ENCODE results near the gene CD247. TPM values are rescaled to one million over a fixed set of nuclear protein-coding genes. Genes with fewer than 3 reads are reported as not detected.
A peak's percentile ranks its signal among the peaks of the same experiment; 100 is the strongest.

Gene CD247
- total RNA-seq, 4 donors from 2014 or later = 1.3 to 3.1 (median 1.4) TPM

DNA sequence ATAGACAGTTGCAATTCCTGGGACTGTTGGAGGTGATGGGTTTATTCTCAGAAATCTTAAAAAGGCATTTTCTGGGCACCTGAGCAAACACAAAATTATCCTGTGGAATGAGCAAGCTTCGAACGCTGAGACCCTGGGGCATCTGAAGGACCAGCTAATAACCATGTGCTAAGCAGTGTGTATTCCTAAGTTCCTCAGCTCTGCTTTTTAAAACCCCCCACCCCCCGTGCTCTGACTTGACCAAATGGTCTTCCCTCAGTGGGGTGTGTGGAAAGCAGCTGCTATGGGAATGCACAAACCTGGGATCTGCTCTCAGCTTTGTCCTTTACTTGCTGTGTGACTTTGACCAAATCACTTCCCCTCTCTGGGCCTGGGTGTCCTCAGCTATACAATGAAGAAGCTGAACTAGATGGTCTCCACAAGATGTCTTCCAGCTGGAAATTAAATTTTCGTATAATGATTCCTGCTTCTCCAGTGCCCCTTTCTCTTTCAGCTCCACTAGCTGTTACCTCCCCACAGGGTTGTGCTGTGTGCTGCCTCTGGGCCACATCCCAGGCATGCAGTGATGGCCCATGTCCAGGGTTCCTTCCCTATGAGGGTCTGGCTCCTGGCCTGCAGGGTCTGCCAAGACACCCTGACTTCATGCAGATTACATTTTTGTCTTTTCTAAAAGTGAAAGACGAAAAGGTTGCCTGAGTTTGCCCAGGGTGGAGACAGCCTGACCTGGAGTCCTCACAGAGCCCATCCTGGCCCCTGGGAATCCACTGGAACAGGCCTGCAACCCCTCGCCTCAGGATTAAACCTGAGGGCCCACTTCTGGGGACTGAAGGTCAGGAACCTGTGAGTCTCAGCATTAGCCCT lies 14.9 kb upstream of the CD247 start:
- Histone ChIP-seq H3K27me3 (no peaks in the 10 kb centered on the region), H3K9me3 (no peaks in the 10 kb centered on the region), H3K4me3 (replicated peaks in 1 of 3) (no peak overlapping the region), H3K36me3 (no peaks in the 10 kb centered on the region), H3K27ac (no peak overlapping the region), H3K4me1 (no peaks in the 10 kb centered on the region)
- TF ChIP-seq, protein P1, sequence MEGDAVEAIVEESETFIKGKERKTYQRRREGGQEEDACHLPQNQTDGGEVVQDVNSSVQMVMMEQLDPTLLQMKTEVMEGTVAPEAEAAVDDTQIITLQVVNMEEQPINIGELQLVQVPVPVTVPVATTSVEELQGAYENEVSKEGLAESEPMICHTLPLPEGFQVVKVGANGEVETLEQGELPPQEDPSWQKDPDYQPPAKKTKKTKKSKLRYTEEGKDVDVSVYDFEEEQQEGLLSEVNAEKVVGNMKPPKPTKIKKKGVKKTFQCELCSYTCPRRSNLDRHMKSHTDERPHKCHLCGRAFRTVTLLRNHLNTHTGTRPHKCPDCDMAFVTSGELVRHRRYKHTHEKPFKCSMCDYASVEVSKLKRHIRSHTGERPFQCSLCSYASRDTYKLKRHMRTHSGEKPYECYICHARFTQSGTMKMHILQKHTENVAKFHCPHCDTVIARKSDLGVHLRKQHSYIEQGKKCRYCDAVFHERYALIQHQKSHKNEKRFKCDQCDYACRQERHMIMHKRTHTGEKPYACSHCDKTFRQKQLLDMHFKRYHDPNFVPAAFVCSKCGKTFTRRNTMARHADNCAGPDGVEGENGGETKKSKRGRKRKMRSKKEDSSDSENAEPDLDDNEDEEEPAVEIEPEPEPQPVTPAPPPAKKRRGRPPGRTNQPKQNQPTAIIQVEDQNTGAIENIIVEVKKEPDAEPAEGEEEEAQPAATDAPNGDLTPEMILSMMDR (IDR thresholded peaks at IDR 0.05) = no peak
- 78 to 79% methylated on average over 6 of the region's 6 CpGs for WGBS, 2 donors
- DNase-seq = peak in 1 of 2 donors; percentile 9
- intact Hi-C loops (cut with DNase I) = loop anchor here (5.0 to 10.0 kb wide), 4 partner anchors 91 to 468 kb away; no protein-coding TSS in a partner anchor

DNA sequence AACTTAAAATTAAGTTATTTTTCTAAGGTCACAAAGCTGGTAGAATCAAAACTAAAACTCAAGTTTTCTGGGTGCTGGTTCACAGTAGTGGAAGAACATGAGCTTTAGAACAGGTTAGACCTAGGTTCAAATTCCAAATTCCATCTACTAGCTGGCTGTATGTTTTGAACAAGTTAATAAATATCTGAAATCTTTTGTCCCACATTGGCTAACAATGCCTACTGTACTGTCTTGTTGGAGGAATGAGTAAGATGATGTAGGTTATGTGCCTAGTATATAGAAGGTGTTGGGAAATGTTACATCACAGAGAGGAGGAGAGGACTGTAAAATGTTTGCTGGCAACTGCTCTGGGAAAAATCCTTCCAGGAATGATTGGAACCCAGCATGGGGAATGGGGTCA lies 14.0 kb upstream of the CD247 start:
- Histone ChIP-seq H3K4me1 (no peaks in the 10 kb centered on the region), H3K36me3 (no peaks in the 10 kb centered on the region), H3K27me3 (no peaks in the 10 kb centered on the region), H3K27ac (no peak overlapping the region), H3K4me3 (replicated peaks in 1 of 3) (no peak overlapping the region), H3K9me3 (no peaks in the 10 kb centered on the region)
- no peak for DNase-seq
- TF ChIP-seq, protein P1 (IDR thresholded peaks at IDR 0.05) = no peak
- TF ChIP-seq POLR2A (IDR thresholded peaks at IDR 0.05) = no peak
- intact Hi-C loops (cut with DNase I) = loop anchor here (5.0 to 10.0 kb wide), 4 partner anchors 90 to 468 kb away; no protein-coding TSS in a partner anchor

DNA sequence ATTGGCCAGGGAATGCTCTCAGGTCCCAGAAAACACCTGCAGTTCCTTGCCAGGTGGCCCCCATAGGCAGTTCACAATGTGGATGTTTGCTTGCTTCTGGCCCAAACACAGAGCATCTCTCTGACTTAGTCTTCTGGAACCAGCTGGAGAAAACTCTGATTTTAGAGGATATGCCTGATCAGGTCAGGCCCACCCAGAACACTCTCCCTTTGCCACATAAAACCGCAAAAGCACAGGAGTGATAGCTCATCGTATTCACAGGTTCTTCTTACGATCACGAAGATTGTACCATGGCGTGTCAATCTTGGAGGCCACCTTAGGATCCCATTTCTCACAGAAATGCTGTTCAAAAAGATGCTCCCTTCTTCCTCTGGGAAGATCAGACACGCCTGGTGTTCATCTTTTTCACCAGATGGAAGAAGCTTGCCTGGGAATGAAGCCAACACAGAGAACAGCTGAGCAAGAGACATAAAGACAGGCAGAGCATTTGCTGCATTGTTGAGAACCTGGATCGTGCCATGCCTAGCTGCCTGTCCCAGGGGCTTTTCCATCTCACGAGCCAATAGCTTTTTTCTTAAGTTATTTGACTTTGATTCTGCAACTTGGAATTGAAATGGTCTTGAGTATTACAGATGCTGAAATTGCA lies 11.6 kb upstream of the CD247 start:
- H3K27me3 ChIP-seq = no peaks in the 10 kb centered on the region
- H3K4me3 ChIP-seq (replicated peaks in 1 of 3) = no peak overlapping the region
- DNase-seq = no peak
- TF ChIP-seq, protein P1 (IDR thresholded peaks at IDR 0.05) = no peak
- no peak for TF ChIP-seq POLR2A (IDR thresholded peaks at IDR 0.05)
- no peaks in the 10 kb centered on the region for H3K36me3 ChIP-seq
- H3K4me1 ChIP-seq = no peaks in the 10 kb centered on the region
- intact Hi-C loops (cut with DNase I) = loop anchor here (5.0 to 10.0 kb wide), 4 partner anchors 88 to 465 kb away; no protein-coding TSS in a partner anchor
- H3K27ac ChIP-seq = no peak overlapping the region
- no peaks in the 10 kb centered on the region for H3K9me3 ChIP-seq
- 82 to 91% methylated on average over 8 of the region's 8 CpGs for WGBS, 2 donors

DNA sequence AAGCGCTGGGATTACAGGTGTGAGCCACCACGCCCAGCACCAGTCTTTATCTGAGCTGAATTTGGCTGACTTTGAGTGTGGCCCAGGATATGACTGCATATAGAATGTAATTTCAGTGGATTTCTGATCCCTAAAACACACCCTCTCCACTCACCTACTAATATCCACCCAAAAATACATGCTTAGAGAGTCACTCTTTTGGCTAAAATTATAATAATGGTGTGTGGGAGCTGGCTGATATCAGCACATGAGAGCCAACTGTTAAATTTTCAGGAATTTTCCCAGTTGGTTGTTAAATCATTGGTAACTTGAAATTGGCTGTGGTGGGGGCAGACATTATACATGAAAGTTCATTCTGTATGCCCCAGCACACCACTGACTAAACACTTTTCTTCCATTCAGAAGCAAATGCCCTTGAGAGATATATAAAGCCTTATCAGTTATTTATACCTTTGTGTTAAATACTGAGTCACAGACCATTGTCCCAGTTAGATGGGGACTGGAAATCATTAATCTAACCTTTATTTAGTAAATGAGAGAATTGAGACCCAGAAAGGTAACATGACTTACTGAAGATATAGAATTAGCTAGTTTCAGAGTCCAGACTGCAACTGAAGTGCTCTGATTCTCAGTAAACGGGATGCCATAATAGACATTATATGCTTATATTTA lies 9.9 kb upstream of the CD247 start:
- H3K4me3 ChIP-seq (replicated peaks in 1 of 3) = no peak overlapping the region
- no peaks in the 10 kb centered on the region for H3K27me3 ChIP-seq
- no peak for DNase-seq
- TF ChIP-seq, protein P1 (IDR thresholded peaks at IDR 0.05) = no peak
- TF ChIP-seq POLR2A (IDR thresholded peaks at IDR 0.05) = no peak
- no peaks in the 10 kb centered on the region for H3K4me1 ChIP-seq
- 97 to 99% methylated on average over 3 of the region's 3 CpGs for WGBS, 2 donors
- no peaks in the 10 kb centered on the region for H3K9me3 ChIP-seq
- H3K27ac ChIP-seq = no peak overlapping the region
- intact Hi-C loops (cut with DNase I) = no loop called here
- H3K36me3 ChIP-seq = no peaks in the 10 kb centered on the region

All from thyroid gland (tissue), 4 donors.